Mesenchymal stem cell (in vitro differentiated cells and primary cell): ENCODE measurements around the gene PAX5.

Source experiments
- DNase-seq: peaks from one replicate; pipeline ENCODE4 v3.0.0-alpha.2; 2013
- H2AFZ ChIP-seq: one replicate; pipeline ENCODE4 v1.6.1; 2013; ENCODE audit warnings: low read depth, mild to moderate bottlenecking, control low read depth, inconsistent platforms, low read length, moderate library complexity
- H2AK5ac ChIP-seq: 2 replicates; pipeline ENCODE4 v1.6.1; 2013; ENCODE audit warnings: low read length, moderate library complexity, mild to moderate bottlenecking, inconsistent platforms; ENCODE audit not compliant: severe bottlenecking
- H2BK120ac ChIP-seq: one replicate; pipeline ENCODE4 v1.6.1; 2013; ENCODE audit warnings: low read depth, mild to moderate bottlenecking, inconsistent platforms, low read length, moderate library complexity
- H2BK12ac ChIP-seq, 2 experiments: one replicate each; pipeline ENCODE4 v1.6.1; 2013; ENCODE audit warnings: inconsistent platforms in 2 of 2, low read length in 2 of 2, mild to moderate bottlenecking in 2 of 2, moderate library complexity in 2 of 2, control low read depth in 1 of 2
- H2BK15ac ChIP-seq: one replicate; pipeline ENCODE4 v1.6.1; 2013; ENCODE audit warnings: mild to moderate bottlenecking, low read depth, inconsistent platforms; ENCODE audit not compliant: poor library complexity, severe bottlenecking
- H2BK5ac ChIP-seq: 2 replicates; pipeline ENCODE4 v1.6.1; 2013; ENCODE audit warnings: low read depth, mild to moderate bottlenecking, low read length, control low read depth, inconsistent platforms; ENCODE audit not compliant: poor library complexity, severe bottlenecking
- H3K14ac ChIP-seq, 2 experiments: one replicate each; pipeline ENCODE4 v1.6.1; 2013; ENCODE audit warnings: inconsistent platforms in 2 of 2, low read length in 2 of 2, control low read depth in 1 of 2, mild to moderate bottlenecking in 1 of 2, moderate library complexity in 1 of 2
- H3K18ac ChIP-seq, 2 experiments: one replicate each; pipeline ENCODE4 v1.6.1; 2013; ENCODE audit warnings: inconsistent platforms in 2 of 2, low read length in 2 of 2, control low read depth in 1 of 2, low read depth in 1 of 2, mild to moderate bottlenecking in 1 of 2
- H3K23ac ChIP-seq, 2 experiments: one replicate each; pipeline ENCODE4 v1.6.1; 2013; ENCODE audit warnings: inconsistent platforms in 2 of 2, low read length in 2 of 2, mild to moderate bottlenecking in 2 of 2, moderate library complexity in 2 of 2, control low read depth in 1 of 2
- H3K27ac ChIP-seq: 2 replicates; pipeline ENCODE4 v1.5.1; 2013; ENCODE audit warnings: mild to moderate bottlenecking, moderate library complexity, low read length, control low read depth, inconsistent platforms; ENCODE audit not compliant: poor library complexity, severe bottlenecking
- H3K27me3 ChIP-seq, 2 experiments: 2 replicates each; pipeline versions ENCODE4 v1.6.1 to v1.7.0; 2013; ENCODE audit warnings: low read length in 2 of 2, mild to moderate bottlenecking in 2 of 2, moderate library complexity in 2 of 2, control low read depth in 1 of 2, inconsistent platforms in 1 of 2; ENCODE audit not compliant: control insufficient read depth in 1 of 2, insufficient read depth in 1 of 2
- H3K36me3 ChIP-seq, 2 experiments: 2 replicates each; pipeline versions ENCODE4 v1.6.1 to v1.7.0; 2013; ENCODE audit warnings: low read length in 2 of 2, control low read depth in 1 of 2, inconsistent platforms in 1 of 2, low read depth in 1 of 2, mild to moderate bottlenecking in 1 of 2; ENCODE audit not compliant: insufficient read depth in 2 of 2, control insufficient read depth in 1 of 2
- H3K4ac ChIP-seq, 2 experiments: one replicate each; pipeline ENCODE4 v1.6.1; 2013; ENCODE audit warnings: inconsistent platforms in 2 of 2, low read length in 2 of 2, mild to moderate bottlenecking in 2 of 2, moderate library complexity in 2 of 2, control low read depth in 1 of 2, low read depth in 1 of 2
- H3K4me1 ChIP-seq: 2 replicates; pipeline ENCODE4 v1.6.1; 2013; ENCODE audit warnings: low read depth, low read length, control low read depth; ENCODE audit not compliant: control insufficient read depth, insufficient read depth
- H3K4me2 ChIP-seq: 2 replicates; pipeline ENCODE4 v1.6.1; 2013; ENCODE audit warnings: low read length, mild to moderate bottlenecking, inconsistent platforms; ENCODE audit not compliant: poor library complexity, severe bottlenecking
- H3K4me3 ChIP-seq, 2 experiments: 2 replicates each; pipeline versions ENCODE4 v1.5.1 to v1.7.0; 2013; ENCODE audit warnings: low read length in 2 of 2, mild to moderate bottlenecking in 2 of 2, control low read depth in 1 of 2, low read depth in 1 of 2; ENCODE audit not compliant: insufficient read depth in 1 of 2
- H3K79me1 ChIP-seq: replicated peaks from 2 replicates; pipeline ENCODE4 v1.6.1; 2013; ENCODE audit warnings: mild to moderate bottlenecking, control low read depth, low read length, inconsistent platforms; ENCODE audit not compliant: poor library complexity, severe bottlenecking
- H3K9ac ChIP-seq: 2 replicates; pipeline ENCODE4 v1.7.0; 2013; ENCODE audit warnings: mild to moderate bottlenecking, low read length, moderate library complexity
- H3K9me3 ChIP-seq: 2 replicates; pipeline ENCODE4 v1.7.0; 2013; ENCODE audit warnings: mild to moderate bottlenecking, low read length; ENCODE audit not compliant: control insufficient read depth
- H4K8ac ChIP-seq: one replicate; pipeline ENCODE4 v1.6.1; 2013; ENCODE audit warnings: inconsistent platforms, mild to moderate bottlenecking, low read length, moderate library complexity
- H4K91ac ChIP-seq: one replicate; pipeline ENCODE4 v1.6.1; 2013; ENCODE audit warnings: mild to moderate bottlenecking, low read length, inconsistent platforms
- WGBS: methylation state at CpG from one replicate; pipeline ENCODE4 v1.1.7; 2013; ENCODE audit warnings: mixed read lengths; 5-methylcytosine and 5-hydroxymethylcytosine counted together

PAX5 gene

GRCh38 chr9:36928210-36928609 lies 105.9 kb downstream of the PAX5 start:
- no peak overlapping the region for H2AFZ ChIP-seq
- no peak overlapping the region for H3K27ac ChIP-seq
- H3K4me3 ChIP-seq = no peak overlapping the region
- no peak overlapping the region for H4K91ac ChIP-seq
- H3K4me2 ChIP-seq = no peak overlapping the region
- no peak overlapping the region for H4K8ac ChIP-seq
- H2BK15ac ChIP-seq = no peak overlapping the region
- no peak overlapping the region for H2BK120ac ChIP-seq
- peaks cover 5% of the 10 kb centered on the region for H3K9me3 ChIP-seq
- H3K18ac ChIP-seq = no peak overlapping the region
- H2BK12ac ChIP-seq = no peak overlapping the region
- no peak for DNase-seq
- no peak overlapping the region for H3K14ac ChIP-seq
- no peaks in the 10 kb centered on the region for H3K79me1 ChIP-seq
- H2AK5ac ChIP-seq = no peak overlapping the region
- no peaks in the 10 kb centered on the region for H3K36me3 ChIP-seq
- no peak overlapping the region for H3K4ac ChIP-seq
- no peak overlapping the region for H2BK5ac ChIP-seq
- peaks cover 31 to 74% of the 10 kb centered on the region in 2 experiments for H3K27me3 ChIP-seq
- no peak overlapping the region for H3K9ac ChIP-seq
- no peak overlapping the region for H3K23ac ChIP-seq
- 93% methylated on average over 2 of the region's 2 CpGs for WGBS
- H3K4me1 ChIP-seq = peaks cover 5% of the 10 kb centered on the region

DNA sequence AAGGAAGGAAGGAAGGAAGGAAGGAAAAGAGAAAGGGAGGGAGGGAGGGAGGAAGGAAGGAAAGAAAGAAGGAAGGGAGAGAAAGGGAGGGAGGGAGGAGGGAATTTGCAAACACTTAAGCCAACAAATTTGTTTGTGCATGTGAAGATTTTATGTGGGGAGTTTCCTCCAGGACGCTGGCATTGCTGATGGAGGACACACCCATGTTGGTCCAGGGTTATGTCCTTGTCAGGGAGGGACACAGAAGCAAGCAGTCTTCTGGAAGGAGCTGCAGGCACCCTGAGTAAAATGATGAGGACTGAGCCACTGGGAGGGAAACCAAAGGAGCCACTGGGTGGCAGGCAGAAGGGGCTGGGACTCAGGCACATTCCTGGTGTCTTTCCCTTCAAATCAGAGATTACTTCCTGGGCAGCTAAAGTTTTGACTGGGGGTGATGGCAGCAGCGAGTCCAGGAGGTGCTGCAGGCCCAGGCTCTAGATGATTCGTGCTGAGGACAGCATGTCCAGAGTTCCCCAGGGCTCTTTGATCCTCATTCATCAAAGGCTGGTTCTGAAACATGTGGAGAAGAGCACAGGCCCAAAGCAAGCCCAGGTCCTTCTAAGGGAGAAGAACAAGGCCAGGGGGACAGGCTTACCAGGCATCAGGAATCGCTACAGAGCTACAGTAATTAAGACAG lies 109.2 kb downstream of the PAX5 start:
- no peaks in the 10 kb centered on the region for H3K9me3 ChIP-seq
- no peak for DNase-seq
- no peak overlapping the region for H2BK15ac ChIP-seq
- H3K4me1 ChIP-seq = peaks cover 16% of the 10 kb centered on the region
- no peak overlapping the region for H3K4me3 ChIP-seq
- no peak overlapping the region for H4K91ac ChIP-seq
- H3K36me3 ChIP-seq = no peaks in the 10 kb centered on the region
- no peak overlapping the region for H3K23ac ChIP-seq
- no peak overlapping the region for H3K4ac ChIP-seq
- H3K9ac ChIP-seq = no peak overlapping the region
- H3K4me2 ChIP-seq = no peak overlapping the region
- peaks cover 29 to 73% of the 10 kb centered on the region in 2 experiments for H3K27me3 ChIP-seq
- no peak overlapping the region for H4K8ac ChIP-seq
- no peak overlapping the region for H2BK12ac ChIP-seq
- no peak overlapping the region for H3K27ac ChIP-seq
- H3K18ac ChIP-seq = no peak overlapping the region
- H2BK120ac ChIP-seq = no peak overlapping the region
- no peak overlapping the region for H3K14ac ChIP-seq
- H2AFZ ChIP-seq = no peak overlapping the region
- H2AK5ac ChIP-seq = no peak overlapping the region
- H2BK5ac ChIP-seq = no peak overlapping the region
- no peaks in the 10 kb centered on the region for H3K79me1 ChIP-seq
- WGBS = 44% methylated on average over 4 of the region's 4 CpGs

DNA sequence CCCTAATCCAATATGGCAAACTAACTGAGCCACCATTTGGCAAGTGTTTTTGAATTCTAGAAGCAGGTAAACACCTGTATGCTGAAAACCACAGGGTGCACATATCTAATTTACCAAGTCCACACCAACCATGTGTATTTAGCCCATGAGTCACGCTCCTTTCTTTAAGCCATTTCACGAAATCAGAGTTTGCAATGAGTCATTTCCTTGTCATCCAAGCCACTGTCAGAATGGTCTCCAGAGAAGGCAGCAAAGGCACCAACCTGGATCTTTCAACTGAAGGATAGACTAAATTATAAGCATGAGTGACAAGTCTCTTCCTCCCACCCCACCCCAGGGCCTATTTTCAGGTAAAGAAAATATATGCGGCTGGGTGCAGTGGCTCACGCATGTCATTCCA lies 110.0 kb downstream of the PAX5 start:
- no peaks in the 10 kb centered on the region for H3K79me1 ChIP-seq

GRCh38 chr9:36923025-36923625 lies 110.9 kb downstream of the PAX5 start:
- no peak overlapping the region for H3K4me2 ChIP-seq

More for the DNA sequence above, 110.0 kb downstream of the PAX5 start:
- Histone ChIP-seq H4K8ac (no peak overlapping the region), H3K23ac (no peak overlapping the region), H3K4me2 (no peak overlapping the region), H3K4me3 (no peak overlapping the region), H2BK12ac (no peak overlapping the region), H3K9ac (no peak overlapping the region), H3K18ac (no peak overlapping the region), H2BK5ac (no peak overlapping the region), H3K9me3 (peaks cover 3% of the 10 kb centered on the region), H3K27ac (no peak overlapping the region), H4K91ac (no peak overlapping the region), H3K27me3 (peaks cover 21 to 72% of the 10 kb centered on the region in 2 experiments), H3K4me1 (peaks cover 16% of the 10 kb centered on the region), H2AK5ac (no peak overlapping the region), H3K4ac (no peak overlapping the region), H2AFZ (no peak overlapping the region), H2BK15ac (no peak overlapping the region), H2BK120ac (no peak overlapping the region), H3K36me3 (no peaks in the 10 kb centered on the region), H3K14ac (no peak overlapping the region)
- WGBS = 40% methylated on average over 4 of the region's 4 CpGs
- peak; percentile 65 for DNase-seq

More at GRCh38 chr9:36923025-36923625, 110.9 kb downstream of the PAX5 start:
- no peak overlapping the region for H2BK5ac ChIP-seq
- peak overlapping the region; percentile 58 for H4K91ac ChIP-seq
- H3K14ac ChIP-seq = no peak overlapping the region
- H3K36me3 ChIP-seq = no peaks in the 10 kb centered on the region
- H2BK15ac ChIP-seq = no peak overlapping the region
- no peak overlapping the region for H2BK120ac ChIP-seq
- no peak overlapping the region for H3K23ac ChIP-seq
- H3K4me1 ChIP-seq = peaks cover 16% of the 10 kb centered on the region
- no peak overlapping the region for H4K8ac ChIP-seq
- no peak overlapping the region for H2AFZ ChIP-seq
- WGBS = 85% methylated on average over 7 of the region's 7 CpGs
- no peak overlapping the region for H2AK5ac ChIP-seq
- no peak for DNase-seq
- H3K4ac ChIP-seq = no peak overlapping the region
- peaks cover 9% of the 10 kb centered on the region for H3K9me3 ChIP-seq
- peaks cover 23 to 75% of the 10 kb centered on the region in 2 experiments for H3K27me3 ChIP-seq
- H3K18ac ChIP-seq = no peak overlapping the region
- H2BK12ac ChIP-seq = no peak overlapping the region
- no peak overlapping the region for H3K4me3 ChIP-seq
- no peak overlapping the region for H3K27ac ChIP-seq
- H3K9ac ChIP-seq = no peak overlapping the region
- no peaks in the 10 kb centered on the region for H3K79me1 ChIP-seq
